Limb (tissue), 2 donors: ENCODE results near the gene VPS37B.
A peak's percentile ranks its signal among the peaks of the same experiment; 100 is the strongest.

Experiments used
- DNase-seq, 2 donors: peaks; one replicate each; pipeline ENCODE4 v3.0.0-alpha.2; 2016; ENCODE audit errors: extremely low spot score in 2 of 2

The VPS37B gene

GRCh38 chr12:122852336-122853275 lies 43.3 kb downstream of the VPS37B start:
- peak in 1 of 2 donors; percentile 30 for DNase-seq

DNA sequence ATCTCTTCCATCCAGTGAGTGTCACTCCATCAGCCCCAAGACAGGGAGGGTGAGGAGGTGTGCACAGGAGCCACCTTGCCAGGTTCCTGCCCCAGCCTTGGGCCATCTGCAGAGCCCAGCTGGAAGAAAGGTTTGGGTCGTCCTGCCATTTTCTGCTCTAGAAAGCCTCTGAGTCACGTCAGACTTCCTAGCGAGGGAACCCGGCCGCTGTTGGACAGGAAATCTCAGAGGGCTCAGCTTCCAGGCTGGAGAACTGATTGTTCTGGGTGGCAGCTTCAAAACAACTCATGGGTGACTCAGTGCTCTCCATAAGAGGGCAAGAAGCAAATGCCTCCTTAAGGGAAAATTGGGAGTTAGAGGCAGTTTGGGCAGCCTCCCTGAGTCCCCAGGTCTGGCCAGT lies 44.1 kb downstream of the VPS37B start:
- DNase-seq = no peak

DNA sequence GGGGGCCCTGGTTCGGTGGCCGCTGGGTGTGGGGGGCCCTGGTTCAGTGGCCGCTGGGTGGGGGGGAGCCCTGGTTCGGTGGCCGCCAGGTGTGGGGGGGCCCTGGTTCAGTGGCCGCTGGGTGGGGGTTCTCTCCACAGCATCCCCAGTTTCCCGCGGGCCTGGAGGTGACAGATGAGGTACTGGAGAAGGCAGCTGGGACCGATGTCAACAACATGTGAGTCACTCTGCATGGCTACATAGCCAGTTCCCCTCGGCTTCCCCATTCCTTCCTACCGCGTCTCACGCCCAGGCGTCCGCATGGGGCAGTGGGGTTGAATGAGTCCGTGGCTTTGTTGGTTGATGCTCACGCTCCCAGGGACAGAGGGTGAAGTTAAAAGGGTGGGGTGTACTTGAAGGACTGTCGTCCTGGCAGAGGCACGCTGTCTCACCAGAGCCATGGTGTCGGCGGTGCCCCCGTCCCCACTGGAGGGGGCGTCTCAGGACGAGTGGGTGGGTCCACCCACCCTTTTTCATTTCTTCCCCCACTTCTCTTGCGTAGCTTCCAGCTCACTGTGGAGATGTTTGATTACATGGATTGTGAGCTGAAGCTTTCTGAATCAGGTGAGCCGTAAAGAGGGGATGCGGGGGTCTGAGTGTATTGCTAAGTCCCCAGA lies 45.1 kb downstream of the VPS37B start:
- no peak for DNase-seq

DNA sequence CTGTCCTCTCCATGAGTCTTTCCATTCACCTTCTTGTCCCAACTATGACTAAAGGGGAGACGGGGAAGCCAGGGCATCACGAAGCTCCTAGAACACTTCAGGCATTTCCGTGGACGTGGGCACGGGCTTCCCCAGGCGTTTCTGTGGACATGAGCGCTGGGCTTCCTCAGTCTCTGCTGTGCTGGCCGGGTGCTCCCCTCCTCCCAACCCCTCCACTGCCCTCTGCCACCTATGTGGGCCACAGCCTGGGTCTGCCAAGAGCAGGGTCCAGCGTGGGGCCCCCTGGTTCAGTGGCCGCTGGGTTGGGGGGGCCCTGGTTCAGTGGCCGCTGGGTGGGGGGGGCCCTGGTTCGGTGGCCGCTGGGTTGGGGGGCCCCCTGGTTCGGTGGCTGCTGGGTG lies 45.9 kb downstream of the VPS37B start:
- DNase-seq = no peak

GRCh38 chr12:122849352-122850047 lies 46.4 kb downstream of the VPS37B start:
- DNase-seq = no peak

DNA sequence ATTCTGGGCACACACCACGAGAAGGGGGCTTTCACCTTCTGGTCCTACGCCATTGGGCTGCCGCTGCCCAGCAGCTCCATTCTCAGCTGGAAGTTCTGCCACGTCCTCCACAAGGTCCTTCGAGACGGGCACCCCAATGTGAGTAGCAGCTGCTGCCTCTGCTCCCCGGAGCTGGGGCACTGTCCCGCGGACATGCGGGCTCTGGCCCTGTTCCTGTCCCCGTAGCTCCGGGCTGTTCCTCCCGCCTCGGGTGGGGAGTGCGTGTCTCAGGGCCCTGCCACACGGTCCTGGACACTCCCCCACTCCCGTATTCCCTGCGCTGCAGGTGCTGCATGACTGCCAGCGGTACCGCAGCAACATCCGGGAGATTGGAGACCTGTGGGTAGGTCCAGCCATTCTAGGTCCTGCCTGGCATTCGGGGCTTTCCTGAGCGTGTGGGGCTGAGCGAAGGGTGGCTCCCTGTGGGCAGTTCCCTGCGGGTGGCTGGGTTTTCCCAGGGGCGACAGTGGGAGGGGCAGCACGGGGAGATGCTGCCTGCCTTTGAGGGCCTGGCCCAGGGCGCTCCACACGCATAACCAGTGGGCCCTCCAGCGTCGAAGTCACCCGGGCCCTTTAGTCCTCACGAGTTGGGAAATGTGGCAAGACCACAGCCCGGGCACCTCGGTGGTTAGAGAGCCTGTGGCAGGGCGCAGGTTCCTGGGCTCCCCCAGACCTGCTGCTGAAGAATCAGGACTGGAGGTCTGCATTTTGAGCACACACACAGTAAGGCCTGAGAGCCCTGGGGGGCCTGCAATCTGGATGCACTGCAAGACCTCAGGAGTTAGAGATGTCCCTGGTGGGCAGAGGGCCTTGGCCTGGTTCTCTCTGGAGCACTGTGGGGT lies 47.2 kb downstream of the VPS37B start:
- DNase-seq = no peak

DNA sequence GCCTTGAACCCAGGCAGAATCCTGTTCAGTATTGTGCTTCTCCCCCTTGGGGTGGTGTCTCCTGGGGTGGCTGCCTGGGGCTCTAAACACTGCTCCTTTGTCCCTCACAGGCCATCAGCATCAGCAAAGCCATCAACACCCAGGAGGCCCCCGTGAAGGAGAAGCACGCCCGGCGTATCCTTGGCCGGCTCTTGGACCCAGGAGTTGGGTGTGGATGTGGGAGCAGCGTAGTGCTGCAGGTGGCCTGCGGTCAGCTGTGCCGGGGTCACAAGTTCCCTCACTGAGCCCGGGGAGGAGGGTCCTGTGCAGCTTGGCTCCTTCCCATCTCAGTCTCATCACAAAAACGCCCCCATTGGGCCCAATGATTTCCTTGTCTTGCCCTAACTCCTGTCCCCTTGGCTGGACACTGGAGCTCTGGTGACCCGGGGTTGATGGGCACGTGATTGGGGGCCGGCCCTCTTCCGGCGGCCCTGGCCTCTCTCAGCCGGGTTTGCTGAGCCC lies 48.0 kb downstream of the VPS37B start:
- DNase-seq = no peak

DNA sequence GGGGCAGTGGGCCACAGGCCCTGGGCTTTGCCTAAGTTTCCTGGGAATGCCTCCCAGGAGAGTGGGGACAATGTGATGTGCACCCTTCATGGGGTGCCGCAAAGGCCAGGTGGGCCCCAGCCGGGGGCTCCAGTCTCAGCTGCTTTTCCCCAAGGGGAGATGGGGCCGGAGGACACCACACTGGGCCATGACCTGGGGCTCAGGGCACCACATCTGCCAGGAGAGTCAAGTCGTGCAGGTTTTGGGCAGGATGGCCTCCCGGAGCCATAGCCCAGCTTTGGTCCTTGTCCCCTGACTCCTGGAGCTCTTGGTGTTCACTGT lies 48.4 kb downstream of the VPS37B start:
- DNase-seq = no peak

- no peak for DNase-seq
These were observed 49.1 kb downstream of the VPS37B start for GRCh38 chr12:122846622-122847515.

GRCh38 chr12:122845865-122846621 lies 49.9 kb downstream of the VPS37B start:
- no peak for DNase-seq

- DNase-seq = peak in 1 of 2 donors; percentile 36
These were observed 50.7 kb downstream of the VPS37B start for GRCh38 chr12:122845041-122845864.

- no peak for DNase-seq
These were observed 51.5 kb downstream of the VPS37B start for GRCh38 chr12:122844366-122844971.

DNA sequence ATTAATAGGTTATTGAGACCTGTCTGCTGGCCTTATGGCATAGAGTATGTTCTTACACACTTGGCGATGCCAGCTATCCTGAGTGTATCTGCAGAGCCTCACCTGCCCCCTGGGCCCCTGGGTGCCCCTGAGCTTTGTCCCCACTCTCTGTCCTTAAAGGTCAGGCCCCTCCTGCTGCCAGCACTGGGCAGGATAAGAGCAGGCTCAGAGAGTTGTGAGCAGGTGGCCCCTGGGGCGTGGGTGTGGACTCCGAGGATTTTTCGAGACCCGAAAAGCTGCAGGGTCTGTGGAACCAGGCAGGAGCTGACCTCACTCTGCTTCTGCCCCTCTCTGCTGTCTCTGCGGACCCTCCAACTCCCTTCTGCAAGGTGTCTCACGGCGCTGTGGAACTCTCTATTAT lies 52.5 kb downstream of the VPS37B start:
- DNase-seq = no peak

DNA sequence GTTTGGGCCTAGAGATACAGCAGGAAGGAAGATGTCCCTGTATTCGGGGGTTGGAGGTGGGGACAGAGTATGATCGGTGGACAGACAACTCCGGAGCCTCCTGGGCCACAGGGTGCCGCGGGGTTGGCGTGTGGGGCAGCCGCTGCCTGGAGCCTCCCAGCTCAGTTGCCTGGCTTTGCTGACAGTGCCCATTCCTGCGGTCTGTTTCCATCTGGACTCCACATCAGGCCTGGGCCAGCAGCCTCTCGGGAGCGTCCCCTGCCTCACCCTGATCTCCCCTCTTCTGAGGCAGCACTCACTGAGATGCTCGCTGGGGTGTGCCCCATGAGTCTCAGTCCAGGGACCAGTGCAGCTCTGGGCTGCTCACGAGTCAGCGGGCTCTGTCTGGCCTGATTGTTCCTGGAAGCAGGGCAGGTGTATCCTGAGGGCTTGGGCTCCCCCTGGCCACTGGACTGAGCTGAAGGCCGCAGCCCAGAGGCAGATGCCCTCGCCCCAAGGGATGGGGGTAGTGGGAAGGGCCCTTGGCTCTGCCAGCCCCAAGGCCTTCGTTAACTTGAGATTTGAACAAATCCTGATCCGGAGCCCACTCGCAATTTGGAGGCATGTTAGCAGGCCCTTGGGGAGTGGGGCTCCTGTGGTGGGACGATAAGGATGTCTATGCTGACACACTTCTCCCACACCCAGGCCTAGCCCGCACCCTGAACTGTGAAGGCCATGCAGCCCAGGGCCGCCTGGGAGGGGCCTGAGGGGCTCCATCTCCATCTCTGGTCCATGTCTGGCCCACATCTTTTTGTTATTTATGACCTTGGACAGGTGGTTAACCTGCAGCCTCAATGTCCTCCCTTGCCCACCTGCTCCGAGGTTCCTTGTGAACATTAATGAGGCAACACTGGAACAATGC lies 53.2 kb downstream of the VPS37B start:
- DNase-seq = no peak

DNA sequence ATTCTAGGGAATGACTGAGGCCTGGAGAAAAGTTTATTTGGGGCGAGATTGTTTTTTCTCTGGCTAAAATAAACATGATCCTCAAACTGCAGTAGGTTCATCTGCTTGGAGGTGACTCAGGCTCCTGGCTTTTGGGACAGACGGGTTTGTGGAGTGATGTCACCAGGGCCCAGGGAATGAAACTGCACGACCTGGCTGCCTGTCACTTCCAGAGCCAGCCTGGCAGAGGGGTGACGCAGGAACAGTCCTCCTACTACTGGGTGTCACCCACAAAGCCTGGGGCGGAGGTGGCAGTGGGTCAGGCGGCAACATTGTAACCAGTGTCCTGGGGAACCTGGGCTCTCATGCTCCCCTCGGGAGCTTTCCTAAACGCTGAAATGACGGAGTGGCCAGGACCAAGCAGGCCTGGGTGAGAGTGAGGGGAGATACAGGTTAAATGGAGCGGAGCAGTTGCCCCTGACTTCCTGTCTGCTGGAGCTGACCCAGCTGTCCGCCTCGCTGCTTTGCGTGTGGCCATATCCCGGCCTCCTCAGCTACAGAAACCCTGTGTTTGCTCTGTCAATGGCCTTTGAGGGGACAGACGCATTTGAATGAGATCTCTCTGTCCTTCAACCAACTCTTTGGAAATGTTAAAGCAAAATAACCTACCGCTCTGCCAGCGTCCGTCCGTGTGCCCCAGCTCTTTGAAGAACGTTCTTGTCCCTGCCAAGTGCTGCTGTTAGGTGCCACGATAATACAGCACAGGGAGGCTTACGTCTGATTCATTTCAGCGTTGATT lies 54.2 kb downstream of the VPS37B start:
- DNase-seq = no peak
